Measurements from ENCODE around the gene EDAR.

The EDAR gene

GRCh38 chr2:109016376-109016775 is 27.4 kb upstream of the EDAR start:
- no peak overlapping the region for H3K27ac ChIP-seq
- TF ChIP-seq ZFX (IDR thresholded peaks at IDR 0.05; ENCODE audit: borderline replicate concordance) (no peak), CTCF (IDR thresholded peaks at IDR 0.05) (no peak)

GRCh38 chr2:109014476-109014875 is 25.5 kb upstream of the EDAR start:
- no peak for TF ChIP-seq ZFX (IDR thresholded peaks at IDR 0.05; ENCODE audit: borderline replicate concordance)
- TF ChIP-seq CTCF (IDR thresholded peaks at IDR 0.05): no peak
- no peak overlapping the region for H3K27ac ChIP-seq

- no peak overlapping the region for H3K27ac ChIP-seq
- TF ChIP-seq ZFX (IDR thresholded peaks at IDR 0.05; ENCODE audit: borderline replicate concordance) (no peak), CTCF (IDR thresholded peaks at IDR 0.05) (no peak)
Measured at GRCh38 chr2:109013051-109013450, 24.0 kb upstream of the EDAR start.

GRCh38 chr2:109009920-109010610 is 21.0 kb upstream of the EDAR start:
- H3K27ac ChIP-seq: no peak overlapping the region
- TF ChIP-seq ZFX (IDR thresholded peaks at IDR 0.05; ENCODE audit: borderline replicate concordance) (no peak), CTCF (IDR thresholded peaks at IDR 0.05) (no peak)

- no peak overlapping the region for H3K27ac ChIP-seq
- no peak for TF ChIP-seq ZFX (IDR thresholded peaks at IDR 0.05; ENCODE audit: borderline replicate concordance)
- TF ChIP-seq CTCF (IDR thresholded peaks at IDR 0.05): no peak
Measured at GRCh38 chr2:109006971-109007370, 18.0 kb upstream of the EDAR start.

GRCh38 chr2:109005686-109006204 is 16.7 kb upstream of the EDAR start:
- no peak overlapping the region for H3K27ac ChIP-seq
- TF ChIP-seq ZFX (IDR thresholded peaks at IDR 0.05; ENCODE audit: borderline replicate concordance) (no peak), CTCF (IDR thresholded peaks at IDR 0.05) (no peak)

- TF ChIP-seq CTCF (IDR thresholded peaks at IDR 0.05) (no peak), ZFX (IDR thresholded peaks at IDR 0.05; ENCODE audit: borderline replicate concordance) (no peak)
- no peak overlapping the region for H3K27ac ChIP-seq
Measured at GRCh38 chr2:109001201-109001600, 12.2 kb upstream of the EDAR start.

Data from 22Rv1 (cell line).